Astrocyte (in vitro differentiated cells and primary cell): ENCODE results near the gene RGS16.

ENCODE experiments used
- EZH2 ChIP-seq: IDR thresholded peaks from 2 replicates; pipeline ENCODE4 v1.6.1; 2012; ENCODE audit warnings: mild to moderate bottlenecking, low read length, inconsistent platforms; ENCODE audit not compliant: insufficient read depth
- TF ChIP-seq, protein P1 (sequence below): IDR thresholded peaks from 2 replicates; pipeline ENCODE4 v1.5.1; 2011; ENCODE audit warnings: low read depth, mild to moderate bottlenecking, inconsistent platforms, low read length, moderate library complexity; ENCODE audit not compliant: insufficient read depth

GRCh38 chr1:182598296-182598695 is 5.9 kb downstream of the RGS16 start:
- TF ChIP-seq EZH2, result no peak
- TF ChIP-seq, protein P1, sequence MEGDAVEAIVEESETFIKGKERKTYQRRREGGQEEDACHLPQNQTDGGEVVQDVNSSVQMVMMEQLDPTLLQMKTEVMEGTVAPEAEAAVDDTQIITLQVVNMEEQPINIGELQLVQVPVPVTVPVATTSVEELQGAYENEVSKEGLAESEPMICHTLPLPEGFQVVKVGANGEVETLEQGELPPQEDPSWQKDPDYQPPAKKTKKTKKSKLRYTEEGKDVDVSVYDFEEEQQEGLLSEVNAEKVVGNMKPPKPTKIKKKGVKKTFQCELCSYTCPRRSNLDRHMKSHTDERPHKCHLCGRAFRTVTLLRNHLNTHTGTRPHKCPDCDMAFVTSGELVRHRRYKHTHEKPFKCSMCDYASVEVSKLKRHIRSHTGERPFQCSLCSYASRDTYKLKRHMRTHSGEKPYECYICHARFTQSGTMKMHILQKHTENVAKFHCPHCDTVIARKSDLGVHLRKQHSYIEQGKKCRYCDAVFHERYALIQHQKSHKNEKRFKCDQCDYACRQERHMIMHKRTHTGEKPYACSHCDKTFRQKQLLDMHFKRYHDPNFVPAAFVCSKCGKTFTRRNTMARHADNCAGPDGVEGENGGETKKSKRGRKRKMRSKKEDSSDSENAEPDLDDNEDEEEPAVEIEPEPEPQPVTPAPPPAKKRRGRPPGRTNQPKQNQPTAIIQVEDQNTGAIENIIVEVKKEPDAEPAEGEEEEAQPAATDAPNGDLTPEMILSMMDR, result no peak
